GM19395 (cell line): Measurements from ENCODE around the gene LRRC42.

Source experiments
- ATAC-seq: cut with Tn5 transposase; IDR thresholded peaks from one replicate; pipeline ENCODE4 v1.9.1; 2021; ENCODE audit warnings: mild to moderate bottlenecking, moderate library complexity; ENCODE audit not compliant: unreplicated experiment

Gene LRRC42

DNA sequence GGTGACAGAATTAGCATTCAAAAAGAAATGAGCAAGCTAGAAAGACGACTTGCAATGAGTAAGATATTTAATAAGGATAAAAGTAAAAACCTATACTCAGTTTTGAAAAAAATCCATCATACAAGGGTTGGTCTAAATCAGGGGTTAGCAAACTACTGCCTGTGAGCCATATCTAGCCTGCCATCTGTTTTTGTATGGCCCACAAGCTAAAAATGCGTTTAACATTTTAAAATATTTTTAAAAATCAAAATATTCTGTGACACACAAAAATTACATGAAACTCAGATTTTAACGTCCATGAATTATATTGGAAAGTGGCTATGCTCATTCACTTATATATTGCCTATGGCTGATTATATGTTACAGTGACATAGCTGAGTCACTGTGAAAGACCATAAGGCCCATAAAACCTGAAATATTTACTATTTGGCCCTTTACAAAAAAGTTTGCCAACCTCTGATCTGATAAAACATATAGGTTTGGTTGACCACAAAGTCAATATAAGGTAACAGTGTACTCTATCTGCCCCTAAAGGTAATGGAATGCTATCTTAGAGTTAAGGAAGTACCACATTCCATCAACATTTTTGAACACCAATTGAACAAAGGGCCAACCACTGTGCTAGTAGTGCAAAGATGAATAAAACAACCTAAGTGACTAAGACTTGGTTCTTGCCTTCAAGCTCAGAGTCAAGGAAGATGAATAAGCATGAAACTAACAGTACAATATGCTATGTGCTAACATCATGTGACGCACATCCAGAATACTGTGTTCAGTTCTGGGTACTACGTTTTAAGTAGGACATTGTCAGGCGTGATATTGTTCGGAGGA lies 3.8 kb upstream of the LRRC42 start:
- ATAC-seq: no peak

GRCh38 chr1:53943090-53943489 lies 3.1 kb upstream of the LRRC42 start:
- ATAC-seq: no peak

- no peak for ATAC-seq
Measured at GRCh38 chr1:53943490-53944043, 2.6 kb upstream of the LRRC42 start.

GRCh38 chr1:53944469-53945182 lies 1.5 kb upstream of the LRRC42 start:
- no peak for ATAC-seq

DNA sequence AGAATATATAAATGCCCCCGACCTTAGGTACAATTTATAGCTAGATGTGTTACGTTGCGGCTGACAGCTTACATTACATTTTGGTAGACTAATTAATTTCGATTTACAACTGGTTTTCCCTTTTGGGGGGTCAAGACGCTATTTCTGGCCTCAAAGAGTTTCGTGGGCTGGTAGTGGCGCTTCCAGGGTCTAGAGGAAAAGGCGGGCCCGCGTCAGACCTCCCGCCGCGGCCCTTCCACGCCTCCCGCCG lies 1.0 kb upstream of the LRRC42 start:
- no peak for ATAC-seq

DNA sequence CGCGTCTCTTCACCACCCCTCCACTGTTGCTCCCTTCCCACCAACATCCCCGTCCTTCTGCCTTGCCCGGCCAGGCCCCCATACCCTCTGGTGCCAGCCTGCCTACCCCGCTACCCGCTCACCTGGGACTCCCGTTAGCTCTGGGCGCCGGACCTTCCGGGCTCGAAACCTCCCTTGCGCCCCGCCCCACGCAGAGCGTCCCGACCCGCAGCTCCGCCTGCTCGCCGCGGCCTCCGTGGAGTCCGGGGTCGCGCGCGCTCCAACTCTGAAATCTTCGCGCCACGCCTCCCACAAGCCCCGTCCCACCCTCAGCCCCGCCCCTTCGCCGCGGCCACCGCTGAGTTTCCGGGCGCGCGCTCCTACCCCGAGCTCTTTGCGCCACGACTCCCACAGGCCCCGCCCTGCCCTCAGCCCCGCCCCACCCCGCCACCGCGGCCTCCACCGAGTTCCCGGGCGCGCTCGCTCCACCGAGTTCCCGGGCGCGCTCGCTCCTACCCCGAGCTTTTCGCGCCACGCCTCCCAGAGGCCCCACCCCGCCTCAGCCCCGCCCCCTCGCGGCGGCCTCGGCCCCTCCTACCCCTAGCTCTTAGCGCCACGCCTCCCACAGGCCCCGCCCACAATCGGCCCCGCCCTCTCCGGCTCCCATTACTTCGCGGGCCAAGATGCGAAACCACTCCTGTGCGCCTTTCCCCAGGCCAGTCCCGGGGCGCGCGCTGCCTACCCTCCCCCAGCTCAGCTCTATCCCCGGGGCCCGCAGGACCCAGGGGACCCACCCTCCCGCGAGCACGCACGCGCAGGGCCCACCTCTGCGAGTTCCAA lies 508 bp upstream of the LRRC42 start, which contains the start of gene IFT25:
Gene IFT25, minus strand, starts transcription at position 267 of the 819 bp plus-strand sequence. CDS start 5,617 bp downstream, outside the sequence.
- peak; percentile 69 for ATAC-seq

GRCh38 chr1:53947172-53947907 lies 1.2 kb downstream of the LRRC42 start:
- ATAC-seq: no peak

- ATAC-seq: no peak
Measured at GRCh38 chr1:53948291-53948690, 2.1 kb downstream of the LRRC42 start.

- ATAC-seq: no peak
Measured at GRCh38 chr1:53949023-53949990, 3.2 kb downstream of the LRRC42 start.

GRCh38 chr1:53951697-53952096 lies 5.5 kb downstream of the LRRC42 start:
- no peak for ATAC-seq

- ATAC-seq: no peak
Measured at GRCh38 chr1:53954128-53954527, 8.0 kb downstream of the LRRC42 start.

DNA sequence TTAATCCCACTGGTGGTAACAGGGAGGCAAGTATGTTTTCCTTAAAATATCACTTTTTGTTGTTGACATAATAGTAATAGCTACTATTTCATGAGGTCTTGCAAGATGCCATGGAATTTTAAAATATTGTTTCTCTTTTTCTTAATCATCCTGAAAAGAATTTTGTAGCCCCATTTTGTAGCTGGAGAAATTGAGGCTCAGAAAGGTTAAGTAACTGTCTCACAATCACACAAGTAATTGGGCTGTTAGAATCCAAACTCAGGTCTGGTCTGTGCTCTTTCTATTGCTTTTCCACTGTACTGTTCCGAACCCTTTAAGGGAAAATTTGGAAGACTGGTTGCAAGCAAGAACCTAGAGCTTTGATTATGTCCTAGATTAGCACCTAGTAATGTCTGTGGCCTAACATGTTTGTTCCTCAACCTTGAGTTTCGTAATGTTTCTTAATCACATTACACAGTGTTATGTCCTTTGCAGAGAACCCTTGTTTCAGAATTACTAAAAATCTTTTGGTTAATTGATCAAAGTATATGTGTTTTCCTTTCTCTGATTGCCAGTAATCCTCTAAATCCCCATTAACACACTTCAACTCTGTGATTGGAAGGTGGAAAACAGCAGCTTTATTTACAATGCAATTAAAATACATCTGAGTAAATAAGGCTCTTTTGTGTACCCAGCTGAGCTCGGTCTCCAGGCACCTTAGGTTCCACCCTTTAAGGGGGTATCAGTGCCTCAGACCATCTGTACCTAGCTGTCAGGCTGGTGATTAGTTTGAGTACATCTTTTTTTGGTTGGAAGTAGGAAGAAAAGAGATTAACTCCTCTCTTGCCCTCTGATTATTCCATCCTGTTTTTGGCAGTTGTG lies 10.4 kb downstream of the LRRC42 start:
- ATAC-seq: no peak

GRCh38 chr1:53957194-53957818 lies 11.2 kb downstream of the LRRC42 start:
- no peak for ATAC-seq

DNA sequence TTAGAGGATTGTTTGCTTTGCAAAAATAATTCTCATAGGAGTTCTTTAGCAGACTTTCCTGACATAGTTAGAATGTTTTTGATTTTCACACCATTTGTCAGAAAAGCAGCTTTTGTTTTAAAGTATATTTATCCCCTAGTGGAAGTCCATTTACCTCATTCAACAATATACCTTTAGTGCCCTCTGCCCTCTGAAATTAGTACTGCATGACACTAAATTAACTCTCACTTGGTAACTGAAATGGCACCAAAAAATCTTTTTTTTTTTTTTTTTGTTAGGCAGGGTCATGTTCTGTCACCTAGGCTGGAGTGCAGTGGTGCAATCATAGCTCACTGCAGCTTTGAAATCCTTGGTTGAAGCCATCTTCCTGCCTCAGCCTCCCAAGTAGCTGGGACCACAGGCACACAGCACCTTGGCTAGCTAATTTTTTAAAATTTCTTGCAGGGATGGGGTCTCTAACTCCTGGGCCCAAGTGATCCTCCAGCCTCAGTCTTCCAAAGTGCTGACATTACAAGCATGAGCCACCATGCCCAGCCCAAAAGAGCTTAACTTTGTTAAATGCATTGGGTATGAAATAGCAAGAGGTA lies 13.6 kb downstream of the LRRC42 start:
- ATAC-seq: no peak

GRCh38 chr1:53962395-53962794 lies 16.2 kb downstream of the LRRC42 start:
- ATAC-seq: no peak

DNA sequence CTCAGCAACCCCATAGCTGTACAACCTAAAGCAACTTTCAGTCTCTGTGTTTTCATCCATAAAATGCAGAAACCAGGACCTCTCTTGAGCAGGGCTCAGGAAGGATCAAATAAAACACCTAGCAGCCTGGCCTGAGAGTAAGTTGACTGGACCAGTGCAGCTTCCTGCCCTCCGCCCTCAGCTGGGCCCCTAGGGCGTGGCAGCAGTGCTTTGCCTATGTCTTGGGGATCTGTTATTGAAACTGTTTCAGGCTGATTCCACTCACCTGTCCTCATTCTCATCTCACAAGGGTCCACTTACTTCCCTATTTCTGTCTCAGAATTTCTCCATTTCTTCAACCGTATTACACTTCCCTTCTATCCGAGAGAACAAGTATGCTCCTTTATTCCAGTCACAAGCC lies 17.3 kb downstream of the LRRC42 start:
- ATAC-seq: no peak

- no peak for ATAC-seq
Measured at GRCh38 chr1:53964109-53964508, 18.0 kb downstream of the LRRC42 start.

DNA sequence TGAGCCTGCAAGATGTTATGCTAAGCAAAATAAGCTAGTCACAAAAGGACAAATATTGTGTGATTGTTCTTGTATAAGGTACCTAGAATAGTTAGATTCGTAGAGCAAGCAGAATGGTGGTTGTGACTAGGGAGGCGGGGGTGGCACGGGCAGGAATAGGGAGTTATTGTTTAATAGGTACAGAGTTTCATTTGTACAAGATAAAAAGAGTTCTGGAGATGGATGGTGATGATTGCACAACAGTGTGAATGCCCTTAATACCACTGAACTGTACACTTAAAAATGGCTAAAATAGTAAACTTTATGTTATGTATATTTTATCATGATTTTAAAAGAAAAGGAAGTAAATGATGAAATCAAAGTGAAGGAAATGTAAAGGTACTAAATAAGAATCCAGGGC lies 20.6 kb downstream of the LRRC42 start:
- no peak for ATAC-seq
